DND-41 (cell line): ENCODE data around the gene VOPP1.

Experiments used
- ATAC-seq: fragments of 200-7000 bp; cut with Tn5 transposase; 3 replicates; pipeline ENCODE4 v1.9.1; 2021; ENCODE audit warnings: low read depth; ENCODE audit not compliant: insufficient read depth
- DNase-seq: peaks from one replicate; pipeline ENCODE4 v3.0.0-alpha.2; 2020
- H2AFZ ChIP-seq: 2 replicates; pipeline ENCODE4 v1.6.0; 2012; ENCODE audit warnings: low read depth, low read length
- H3K27ac ChIP-seq: 2 replicates; pipeline ENCODE4 v1.5.1; 2012; ENCODE audit warnings: low read length, inconsistent platforms
- H3K27me3 ChIP-seq: fragments of 200-600 bp; sonication (generic); 2 replicates; pipeline ENCODE4 v1.6.0; 2012; ENCODE audit warnings: low read length, mild to moderate bottlenecking, inconsistent platforms; ENCODE audit not compliant: insufficient read depth, poor library complexity
- H3K36me3 ChIP-seq: 2 replicates; pipeline ENCODE4 v1.5.1; 2012; ENCODE audit warnings: low read length, inconsistent platforms; ENCODE audit not compliant: insufficient read depth
- H3K4me1 ChIP-seq: 2 replicates; pipeline ENCODE4 v1.5.1; 2012; ENCODE audit warnings: mild to moderate bottlenecking, low read length; ENCODE audit not compliant: insufficient read depth
- H3K4me2 ChIP-seq: 2 replicates; pipeline ENCODE4 v1.6.0; 2012; ENCODE audit warnings: mild to moderate bottlenecking, moderate library complexity, low read length, inconsistent platforms; ENCODE audit not compliant: insufficient read depth
- H3K4me3 ChIP-seq, 2 experiments: fragments of 200-600 bp in 1 of 2; shearing (Covaris generic) in 1 of 2; 2 replicates each; pipeline ENCODE4 v1.5.1; 2012 to 2016; ENCODE audit warnings: inconsistent platforms in 2 of 2, low read length in 2 of 2, mild to moderate bottlenecking in 2 of 2, low read depth in 1 of 2, moderate library complexity in 1 of 2
- H3K79me2 ChIP-seq: 2 replicates; pipeline ENCODE4 v1.6.0; 2012; ENCODE audit warnings: low read length, inconsistent platforms; ENCODE audit not compliant: insufficient read depth
- H3K9ac ChIP-seq: 2 replicates; pipeline ENCODE4 v1.6.0; 2012; ENCODE audit warnings: low read depth, mild to moderate bottlenecking, inconsistent platforms, low read length, moderate library complexity
- H3K9me3 ChIP-seq: 2 replicates; pipeline ENCODE4 v1.5.1; 2012; ENCODE audit warnings: low read length, moderate library complexity, mild to moderate bottlenecking, inconsistent platforms; ENCODE audit not compliant: insufficient read depth, severe bottlenecking
- H4K20me1 ChIP-seq: 2 replicates; pipeline ENCODE4 v1.6.0; 2012; ENCODE audit warnings: low read length; ENCODE audit not compliant: insufficient read depth
- EZH2 ChIP-seq: IDR thresholded peaks from 3 replicates; pipeline ENCODE4 v1.6.1; 2012; ENCODE audit warnings: borderline replicate concordance, low read depth, mild to moderate bottlenecking, moderate library complexity, low read length, inconsistent platforms; ENCODE audit not compliant: severe bottlenecking
- TF ChIP-seq, protein P1 (sequence below): IDR thresholded peaks from 2 replicates; pipeline ENCODE4 v1.5.1; 2012; ENCODE audit warnings: borderline replicate concordance, low read length, moderate library complexity, mild to moderate bottlenecking; ENCODE audit not compliant: poor library complexity, severe bottlenecking; ENCODE audit errors: extremely low read depth

VOPP1 gene

DNA sequence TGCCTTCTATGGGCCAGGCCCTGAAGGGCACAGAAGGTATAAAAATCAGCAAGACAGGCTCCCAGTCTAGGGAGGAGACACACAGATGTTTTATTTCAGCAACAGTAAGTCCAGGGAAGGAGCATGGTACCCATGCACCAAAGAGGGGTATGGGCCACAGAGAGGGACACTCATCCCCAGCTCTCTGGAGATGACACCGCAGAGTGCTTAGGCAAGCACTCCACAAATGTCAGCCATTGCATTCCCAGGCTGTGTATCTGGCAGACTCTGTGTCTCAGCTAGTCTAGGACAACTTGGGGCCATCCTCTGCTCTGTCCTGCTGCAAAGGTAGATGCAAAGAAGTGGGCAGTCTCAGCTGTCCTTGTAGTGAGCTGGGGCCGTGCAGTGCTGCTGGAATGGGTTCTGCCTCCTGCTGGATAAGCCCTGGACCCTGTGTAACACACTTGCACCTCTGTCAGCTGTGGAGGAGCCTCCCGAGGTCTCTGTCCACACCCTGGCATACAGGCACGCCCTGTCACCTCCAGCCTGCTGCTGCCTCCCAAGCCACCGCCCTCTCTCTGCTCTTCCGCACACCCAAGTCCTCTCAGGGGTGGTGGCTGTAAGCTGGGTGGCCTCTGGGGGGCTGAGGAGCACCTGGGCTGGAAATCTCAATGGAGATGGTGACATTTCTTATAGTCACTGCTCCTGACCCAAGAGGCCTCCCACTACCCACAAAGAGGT lies 57.6 kb downstream of the VOPP1 start:
- Histone ChIP-seq H3K4me3 (no peak overlapping the region), H3K27me3 (no peaks in the 10 kb centered on the region), H2AFZ (no peak overlapping the region), H3K9me3 (no peaks in the 10 kb centered on the region), H3K4me2 (no peak overlapping the region), H3K79me2 (peaks cover 40% of the 10 kb centered on the region), H3K36me3 (peaks cover 64% of the 10 kb centered on the region), H3K4me1 (no peaks in the 10 kb centered on the region), H3K27ac (no peak overlapping the region), H3K9ac (no peak overlapping the region), H4K20me1 (peaks cover 48% of the 10 kb centered on the region)
- DNase-seq (no peak), ATAC-seq (no peak)
- TF ChIP-seq, protein P1, sequence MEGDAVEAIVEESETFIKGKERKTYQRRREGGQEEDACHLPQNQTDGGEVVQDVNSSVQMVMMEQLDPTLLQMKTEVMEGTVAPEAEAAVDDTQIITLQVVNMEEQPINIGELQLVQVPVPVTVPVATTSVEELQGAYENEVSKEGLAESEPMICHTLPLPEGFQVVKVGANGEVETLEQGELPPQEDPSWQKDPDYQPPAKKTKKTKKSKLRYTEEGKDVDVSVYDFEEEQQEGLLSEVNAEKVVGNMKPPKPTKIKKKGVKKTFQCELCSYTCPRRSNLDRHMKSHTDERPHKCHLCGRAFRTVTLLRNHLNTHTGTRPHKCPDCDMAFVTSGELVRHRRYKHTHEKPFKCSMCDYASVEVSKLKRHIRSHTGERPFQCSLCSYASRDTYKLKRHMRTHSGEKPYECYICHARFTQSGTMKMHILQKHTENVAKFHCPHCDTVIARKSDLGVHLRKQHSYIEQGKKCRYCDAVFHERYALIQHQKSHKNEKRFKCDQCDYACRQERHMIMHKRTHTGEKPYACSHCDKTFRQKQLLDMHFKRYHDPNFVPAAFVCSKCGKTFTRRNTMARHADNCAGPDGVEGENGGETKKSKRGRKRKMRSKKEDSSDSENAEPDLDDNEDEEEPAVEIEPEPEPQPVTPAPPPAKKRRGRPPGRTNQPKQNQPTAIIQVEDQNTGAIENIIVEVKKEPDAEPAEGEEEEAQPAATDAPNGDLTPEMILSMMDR, result no peak
- no peak for TF ChIP-seq EZH2

- Histone ChIP-seq H3K9ac (no peak overlapping the region), H3K27me3 (no peaks in the 10 kb centered on the region), H3K4me2 (no peak overlapping the region), H4K20me1 (peaks cover 40% of the 10 kb centered on the region), H3K4me3 (no peak overlapping the region), H3K79me2 (peaks cover 39% of the 10 kb centered on the region), H3K27ac (no peak overlapping the region), H3K4me1 (no peaks in the 10 kb centered on the region), H3K36me3 (peaks cover 55% of the 10 kb centered on the region), H3K9me3 (no peaks in the 10 kb centered on the region), H2AFZ (no peak overlapping the region)
- ATAC-seq (no peak), DNase-seq (no peak)
- TF ChIP-seq EZH2, result no peak
- TF ChIP-seq, protein P1, result no peak
Observed at GRCh38 chr7:55513868-55514267, 58.4 kb downstream of the VOPP1 start.

GRCh38 chr7:55512635-55513191 lies 59.6 kb downstream of the VOPP1 start:
- Histone ChIP-seq H3K79me2 (peaks cover 46% of the 10 kb centered on the region), H3K4me3 (no peak overlapping the region), H3K9me3 (no peaks in the 10 kb centered on the region), H4K20me1 (peaks cover 39% of the 10 kb centered on the region), H3K36me3 (peaks cover 47% of the 10 kb centered on the region), H3K27me3 (no peaks in the 10 kb centered on the region), H2AFZ (no peak overlapping the region), H3K27ac (no peak overlapping the region), H3K4me1 (no peaks in the 10 kb centered on the region), H3K4me2 (no peak overlapping the region), H3K9ac (no peak overlapping the region)
- TF ChIP-seq, protein P1, result no peak
- no peak for TF ChIP-seq EZH2
- DNase-seq (no peak), ATAC-seq (no peak)
